ENCODE results near the gene STAT3.

- TF ChIP-seq, protein P1, sequence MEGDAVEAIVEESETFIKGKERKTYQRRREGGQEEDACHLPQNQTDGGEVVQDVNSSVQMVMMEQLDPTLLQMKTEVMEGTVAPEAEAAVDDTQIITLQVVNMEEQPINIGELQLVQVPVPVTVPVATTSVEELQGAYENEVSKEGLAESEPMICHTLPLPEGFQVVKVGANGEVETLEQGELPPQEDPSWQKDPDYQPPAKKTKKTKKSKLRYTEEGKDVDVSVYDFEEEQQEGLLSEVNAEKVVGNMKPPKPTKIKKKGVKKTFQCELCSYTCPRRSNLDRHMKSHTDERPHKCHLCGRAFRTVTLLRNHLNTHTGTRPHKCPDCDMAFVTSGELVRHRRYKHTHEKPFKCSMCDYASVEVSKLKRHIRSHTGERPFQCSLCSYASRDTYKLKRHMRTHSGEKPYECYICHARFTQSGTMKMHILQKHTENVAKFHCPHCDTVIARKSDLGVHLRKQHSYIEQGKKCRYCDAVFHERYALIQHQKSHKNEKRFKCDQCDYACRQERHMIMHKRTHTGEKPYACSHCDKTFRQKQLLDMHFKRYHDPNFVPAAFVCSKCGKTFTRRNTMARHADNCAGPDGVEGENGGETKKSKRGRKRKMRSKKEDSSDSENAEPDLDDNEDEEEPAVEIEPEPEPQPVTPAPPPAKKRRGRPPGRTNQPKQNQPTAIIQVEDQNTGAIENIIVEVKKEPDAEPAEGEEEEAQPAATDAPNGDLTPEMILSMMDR (IDR thresholded peaks at IDR 0.05; ENCODE audit: borderline replicate concordance, extremely low read depth, low read length, poor library complexity, severe bottlenecking), result no peak
- TF ChIP-seq EZH2 (IDR thresholded peaks at IDR 0.05; ENCODE audit: borderline replicate concordance, low read depth, low read length, severe bottlenecking), result no peak
These were observed 16.1 kb downstream of the STAT3 start for GRCh38 chr17:42372142-42372541.
